T-helper 17 cell (primary cell): Measurements from ENCODE around the gene MMP24OS. TPM values are rescaled to one million over a fixed set of nuclear protein-coding genes. Genes with fewer than 3 reads are reported as not detected.
A peak's percentile ranks its signal among the peaks of the same experiment; 100 is the strongest.

ENCODE experiments used
- ATAC-seq: fragments of 150-1000 bp; cut with Tn5 transposase; 2 replicates; pipeline ENCODE4 v1.10.0; 2021; ENCODE audit warnings: mild to moderate bottlenecking, moderate library complexity
- DNase-seq, 3 donors: peaks; one replicate each; pipeline versions ENCODE4 v3.0.0 to v3.0.0-alpha.2; 2020 to 2021
- H3K9me3 ChIP-seq: one replicate; pipeline ENCODE4 v1.7.0; 2013; ENCODE audit warnings: low read length, mild to moderate bottlenecking; ENCODE audit not compliant: control insufficient read depth, poor library complexity, severe bottlenecking
- H3K27ac Mint-ChIP-seq: one replicate; pipeline ENCODE4 v1.8.0; 2022; ENCODE audit warnings: mild to moderate bottlenecking, moderate library complexity, mixed read lengths
- H3K27me3 Mint-ChIP-seq: one replicate; pipeline ENCODE4 v1.8.0; 2022; ENCODE audit warnings: mixed read lengths
- H3K36me3 Mint-ChIP-seq: one replicate; pipeline ENCODE4 v1.8.0; 2022; ENCODE audit warnings: low read depth, mixed read lengths
- H3K4me1 Mint-ChIP-seq: one replicate; pipeline ENCODE4 v1.8.0; 2022; ENCODE audit warnings: mild to moderate bottlenecking, mixed read lengths
- H3K4me3 Mint-ChIP-seq: one replicate; pipeline ENCODE4 v1.8.0; 2022; ENCODE audit warnings: mild to moderate bottlenecking, moderate library complexity, mixed read lengths
- total RNA-seq, 4 donors: library from RNA in 2 of 4; stranded (reverse) in 2 of 4; gene quantifications; one replicate each; pipeline ENCODE4 v1.2.3 and lab custom pipeline; 2022 to 2026

Gene MMP24OS
- total RNA-seq (10 to 100 TPM; 60.8 to 64.4 TPM), total RNA-seq (lab: John Stamatoyannopoulos, UW) (16.9 to 26.6 reads per million in 2 donors)

- Mint-ChIP-seq H3K4me3 (peak within 1 kb of the TSS; percentile 98), H3K36me3 (peaks cover 2% of the 10 kb centered on the region), H3K27me3 (no peaks in the 10 kb centered on the region), H3K27ac (peak within 1 kb of the TSS; percentile 98), H3K4me1 (peaks cover 17% of the 10 kb centered on the region)
- H3K9me3 ChIP-seq: no peaks in the 10 kb centered on the region
- ATAC-seq (peak; percentile 92), DNase-seq (peak; percentile 78 to 86 (median 84))
Measured at GRCh38 chr20:35277531-35278395, at the start of gene MMP24OS. MMP24OS (minus strand) TSS chr20:35278122; CDS start chr20:35277929, 193 bp downstream.

- ATAC-seq (no peak), DNase-seq (no peak)
- H3K9me3 ChIP-seq: no peaks in the 10 kb centered on the region
- Mint-ChIP-seq H3K4me3 (no peak overlapping the region), H3K4me1 (peaks cover 4% of the 10 kb centered on the region), H3K27ac (no peak overlapping the region), H3K36me3 (peaks cover 7% of the 10 kb centered on the region), H3K27me3 (no peaks in the 10 kb centered on the region)
Measured at GRCh38 chr20:35327074-35327976, 49.4 kb upstream of the MMP24OS start.

DNA sequence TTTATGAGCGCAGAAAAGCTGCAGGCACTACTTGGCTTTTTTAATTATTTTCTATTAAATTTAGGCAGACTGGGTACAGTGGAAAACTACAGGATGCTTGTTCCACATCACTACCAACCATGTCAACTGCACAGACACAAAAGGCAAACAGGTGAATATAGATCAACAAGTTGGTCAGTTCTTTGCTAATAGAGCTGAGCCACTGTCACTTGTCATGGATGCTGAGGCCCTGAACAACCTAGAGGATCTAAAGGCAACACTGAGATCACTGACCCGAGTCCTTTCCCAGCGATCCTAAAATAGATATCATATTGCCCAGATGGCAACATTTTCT is 48.8 kb upstream of the MMP24OS start:
- Mint-ChIP-seq H3K4me1 (peaks cover 4% of the 10 kb centered on the region), H3K36me3 (peaks cover 7% of the 10 kb centered on the region), H3K27me3 (no peaks in the 10 kb centered on the region), H3K4me3 (no peak overlapping the region), H3K27ac (no peak overlapping the region)
- DNase-seq (no peak), ATAC-seq (no peak)
- no peaks in the 10 kb centered on the region for H3K9me3 ChIP-seq

DNA sequence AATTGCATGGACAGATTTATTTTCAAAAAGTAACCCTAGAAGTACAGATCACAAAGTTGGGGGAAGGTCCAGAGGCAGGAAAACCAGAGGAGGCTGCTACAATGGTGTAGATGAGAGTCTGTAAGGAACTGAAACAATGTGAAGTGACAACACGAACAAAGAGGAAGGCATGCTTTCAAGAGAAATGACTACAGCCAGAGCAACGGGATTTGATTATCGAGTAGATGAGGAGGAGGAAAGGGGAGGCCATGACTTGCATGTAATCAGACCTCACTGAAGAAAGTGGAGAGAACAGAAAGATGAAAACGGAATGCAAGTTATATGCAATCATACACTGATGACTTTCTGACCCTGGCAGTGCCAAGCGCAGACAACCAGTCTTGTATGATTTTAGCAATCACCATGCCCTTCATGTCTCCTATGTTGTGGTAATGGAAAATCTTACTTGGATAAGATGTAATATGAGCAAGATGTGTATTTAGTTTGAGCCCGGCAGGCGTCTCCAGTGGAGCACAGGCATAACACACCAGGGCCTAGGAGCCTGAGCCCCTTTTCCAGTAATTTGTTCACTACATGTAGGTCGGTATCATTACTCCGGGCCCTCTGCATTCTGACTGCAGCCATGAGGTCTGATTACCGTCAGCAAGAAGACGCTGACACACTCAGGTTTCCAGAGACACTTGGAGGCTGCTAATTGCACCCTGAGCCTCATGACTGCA is 48.3 kb upstream of the MMP24OS start:
- ATAC-seq (no peak), DNase-seq (no peak)
- H3K27ac Mint-ChIP-seq: peak overlapping the region; percentile 56
- no peak overlapping the region for H3K4me3 Mint-ChIP-seq
- H3K9me3 ChIP-seq: no peaks in the 10 kb centered on the region
- H3K27me3 Mint-ChIP-seq: no peaks in the 10 kb centered on the region
- peaks cover 4% of the 10 kb centered on the region for H3K4me1 Mint-ChIP-seq
- peaks cover 7% of the 10 kb centered on the region for H3K36me3 Mint-ChIP-seq

DNA sequence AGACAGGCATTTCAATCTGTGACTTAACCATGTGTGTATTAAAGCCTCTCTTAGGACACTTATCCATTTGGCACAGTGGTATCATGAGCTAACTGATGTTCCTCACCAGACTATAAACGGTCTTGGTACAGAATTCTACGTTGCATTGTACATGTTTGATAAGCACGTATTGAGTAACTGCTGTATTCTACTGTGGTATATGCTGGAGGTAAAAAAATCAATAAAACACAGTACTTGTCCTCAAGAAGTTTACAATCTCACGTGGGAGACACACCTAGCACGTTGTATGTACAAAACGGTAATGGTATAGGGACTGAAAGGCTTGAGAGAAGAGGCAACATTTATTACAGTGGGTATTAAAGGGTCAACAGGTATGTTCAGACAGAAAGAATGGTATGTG is 47.5 kb upstream of the MMP24OS start:
- no peak for DNase-seq
- Mint-ChIP-seq H3K27ac (peak overlapping the region; percentile 56), H3K36me3 (peaks cover 7% of the 10 kb centered on the region), H3K27me3 (no peaks in the 10 kb centered on the region), H3K4me3 (no peak overlapping the region), H3K4me1 (peaks cover 6% of the 10 kb centered on the region)
- no peaks in the 10 kb centered on the region for H3K9me3 ChIP-seq
- ATAC-seq: no peak

DNA sequence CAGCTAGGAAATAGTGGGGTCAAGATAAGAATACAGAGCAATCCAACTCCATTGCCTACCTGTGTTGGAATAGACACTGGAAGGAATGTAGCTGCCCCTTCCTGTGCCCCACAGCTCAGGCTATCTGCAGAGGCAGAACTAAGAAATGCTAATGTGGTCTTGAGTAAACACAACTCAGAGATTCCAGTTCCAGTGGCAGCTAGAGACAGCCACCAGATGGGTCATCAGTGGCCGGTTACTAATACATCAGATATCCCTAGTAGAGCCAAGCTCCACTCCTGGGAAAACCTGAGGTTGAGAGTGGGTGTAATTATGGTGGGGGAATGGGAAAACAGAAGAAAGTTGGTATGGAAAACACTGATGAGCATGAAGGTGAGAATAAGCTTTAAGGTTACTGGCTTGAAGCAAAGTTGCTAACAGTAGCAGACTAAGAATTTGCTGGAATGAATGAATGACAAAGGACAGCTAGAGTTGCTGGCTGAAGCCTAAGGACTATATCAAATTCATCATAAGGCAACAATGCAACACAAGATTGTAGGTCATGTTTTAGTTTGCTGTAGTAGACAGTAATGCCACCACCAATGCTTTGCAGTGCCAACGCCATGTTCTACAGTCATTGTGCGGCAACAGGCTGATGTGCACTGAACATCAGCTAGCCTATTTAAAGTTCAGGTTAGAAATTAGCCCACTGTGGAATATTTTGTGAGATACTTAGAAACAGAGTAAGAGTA is 42.6 kb upstream of the MMP24OS start:
- ATAC-seq: no peak
- H3K4me1 Mint-ChIP-seq: peaks cover 6% of the 10 kb centered on the region
- H3K27ac Mint-ChIP-seq: no peak overlapping the region
- H3K4me3 Mint-ChIP-seq: no peak overlapping the region
- peaks cover 5% of the 10 kb centered on the region for H3K36me3 Mint-ChIP-seq
- H3K27me3 Mint-ChIP-seq: no peaks in the 10 kb centered on the region
- DNase-seq: no peak
- H3K9me3 ChIP-seq: no peaks in the 10 kb centered on the region

- Mint-ChIP-seq H3K27ac (no peak overlapping the region), H3K4me1 (peaks cover 10% of the 10 kb centered on the region), H3K27me3 (no peaks in the 10 kb centered on the region), H3K4me3 (no peak overlapping the region), H3K36me3 (peaks cover 2% of the 10 kb centered on the region)
- ATAC-seq (no peak), DNase-seq (no peak)
- H3K9me3 ChIP-seq: no peaks in the 10 kb centered on the region
Measured at GRCh38 chr20:35319871-35320197, 41.9 kb upstream of the MMP24OS start.

DNA sequence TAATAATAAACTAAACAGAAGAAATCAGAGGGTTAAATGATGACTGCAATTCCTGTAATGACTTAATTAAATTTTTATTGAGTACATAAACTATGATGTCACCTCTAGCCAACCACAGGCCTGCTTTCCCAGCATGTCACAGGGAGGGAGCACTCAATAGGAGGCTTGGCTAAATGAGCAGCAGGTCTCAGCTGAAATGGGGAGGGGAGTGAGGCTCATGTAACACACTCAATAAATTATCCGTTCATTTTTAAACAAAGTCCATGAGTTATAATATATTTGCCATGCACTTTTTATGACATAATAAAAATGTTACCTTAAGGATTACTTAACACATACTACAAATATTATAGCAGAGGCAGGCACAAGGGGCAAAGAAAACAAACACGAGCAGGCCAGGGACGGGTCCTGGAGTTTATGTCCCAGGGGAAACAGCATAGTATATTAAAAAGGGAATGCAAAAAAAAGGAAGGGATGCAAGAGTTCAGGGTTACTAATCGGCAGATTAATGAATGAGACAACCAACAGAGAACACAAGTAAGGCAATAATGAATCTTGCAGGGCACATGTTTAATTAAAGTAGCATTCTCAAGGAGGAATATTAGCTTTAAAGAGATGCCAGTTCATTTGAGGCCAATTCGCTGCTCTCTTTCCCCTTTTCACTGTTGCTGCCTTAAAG is 41.4 kb upstream of the MMP24OS start:
- no peaks in the 10 kb centered on the region for H3K27me3 Mint-ChIP-seq
- no peak overlapping the region for H3K4me3 Mint-ChIP-seq
- H3K9me3 ChIP-seq: no peaks in the 10 kb centered on the region
- peaks cover 2% of the 10 kb centered on the region for H3K36me3 Mint-ChIP-seq
- DNase-seq: no peak
- H3K27ac Mint-ChIP-seq: no peak overlapping the region
- ATAC-seq: no peak
- peaks cover 10% of the 10 kb centered on the region for H3K4me1 Mint-ChIP-seq

DNA sequence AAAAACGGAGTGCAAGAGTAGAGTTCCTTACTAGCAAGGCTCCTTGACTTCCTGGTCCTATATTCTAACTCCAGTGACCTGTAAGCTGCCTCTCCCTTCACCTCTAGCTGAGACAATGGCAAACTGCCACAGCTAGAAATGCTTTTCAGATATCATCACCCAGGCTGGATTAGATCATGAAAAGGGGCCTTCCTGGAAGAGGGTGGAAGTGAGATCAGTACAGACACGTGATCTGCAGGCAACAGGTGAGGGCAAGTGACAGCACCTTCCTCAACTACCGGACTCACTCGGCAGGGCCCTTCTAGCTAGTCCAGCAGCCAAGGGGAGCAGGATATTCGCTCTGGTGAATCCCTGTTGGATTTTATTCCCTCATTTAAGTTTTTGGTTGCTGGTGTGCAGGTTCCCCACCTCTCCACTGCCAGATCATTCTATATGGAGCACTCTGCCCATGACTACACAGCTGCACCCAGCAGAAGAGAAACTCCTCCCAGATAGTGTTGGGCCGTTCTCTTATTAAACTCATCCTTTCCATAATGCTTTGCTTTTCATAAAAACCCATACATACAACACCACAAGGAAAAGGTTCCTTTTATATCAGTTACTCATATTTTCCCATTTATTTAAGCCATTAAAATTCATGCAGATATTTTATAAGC is 40.7 kb upstream of the MMP24OS start:
- ATAC-seq (no peak), DNase-seq (no peak)
- H3K4me3 Mint-ChIP-seq: no peak overlapping the region
- H3K27ac Mint-ChIP-seq: no peak overlapping the region
- no peaks in the 10 kb centered on the region for H3K9me3 ChIP-seq
- H3K4me1 Mint-ChIP-seq: peaks cover 10% of the 10 kb centered on the region
- peaks cover 2% of the 10 kb centered on the region for H3K36me3 Mint-ChIP-seq
- H3K27me3 Mint-ChIP-seq: no peaks in the 10 kb centered on the region

DNA sequence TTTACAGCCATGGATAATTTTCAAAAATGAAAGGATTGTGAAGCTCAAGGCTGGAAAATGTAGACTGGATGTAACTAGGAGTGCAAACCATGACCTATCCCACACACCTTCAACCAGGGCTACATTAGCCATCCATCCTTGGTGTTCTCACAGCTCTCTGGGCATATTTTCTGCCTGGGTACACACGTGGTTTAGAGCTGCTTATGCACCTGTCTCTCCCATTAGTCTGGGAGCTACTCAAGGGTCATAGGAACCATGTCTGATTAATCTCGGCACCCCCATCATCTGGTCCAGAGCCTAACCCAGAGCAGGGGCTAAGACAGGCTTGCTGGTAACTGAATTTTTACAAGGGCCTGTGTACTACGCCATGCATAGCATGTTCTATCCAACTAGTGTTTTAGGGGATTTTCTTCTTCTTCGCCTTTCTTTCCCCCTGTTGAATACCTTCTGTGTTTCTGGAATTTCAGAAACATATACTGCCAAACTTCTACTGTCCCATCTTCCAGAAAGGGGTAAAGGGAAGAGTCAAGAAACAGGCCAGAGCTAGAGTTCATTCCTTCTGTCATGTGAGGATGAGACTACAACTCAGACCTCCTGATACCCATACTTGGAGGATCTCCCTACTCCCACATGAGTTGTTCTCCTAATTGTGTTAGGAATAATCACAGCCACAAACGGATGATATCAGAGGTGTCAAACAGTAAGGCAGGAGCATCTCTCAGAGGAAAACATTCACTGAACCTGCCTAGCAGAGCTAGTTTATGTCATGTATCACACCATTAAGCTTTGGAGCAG is 39.7 kb upstream of the MMP24OS start:
- peaks cover 4% of the 10 kb centered on the region for H3K36me3 Mint-ChIP-seq
- H3K4me1 Mint-ChIP-seq: peaks cover 12% of the 10 kb centered on the region
- no peak overlapping the region for H3K4me3 Mint-ChIP-seq
- H3K9me3 ChIP-seq: no peaks in the 10 kb centered on the region
- no peak for ATAC-seq
- DNase-seq: no peak
- no peak overlapping the region for H3K27ac Mint-ChIP-seq
- no peaks in the 10 kb centered on the region for H3K27me3 Mint-ChIP-seq

DNA sequence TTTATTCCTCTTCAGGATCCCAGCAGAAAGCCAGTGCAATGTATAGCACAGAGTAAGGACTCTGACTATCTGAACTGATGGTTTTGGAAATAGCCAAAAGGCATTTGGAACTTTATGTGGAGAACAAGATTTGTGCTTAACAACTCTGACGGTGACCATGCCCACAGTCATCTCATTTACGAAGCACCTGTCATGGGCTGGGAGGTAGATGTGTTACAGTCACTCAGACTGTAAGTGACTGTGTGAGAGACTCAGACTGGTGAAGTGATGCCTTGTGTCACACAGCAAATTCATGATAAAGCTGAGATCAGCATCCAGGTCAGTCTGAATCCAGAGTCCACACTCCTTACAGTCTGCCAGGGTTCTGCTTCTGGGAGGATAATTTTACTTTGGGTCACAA is 38.2 kb upstream of the MMP24OS start:
- no peak for ATAC-seq
- DNase-seq: no peak
- H3K27me3 Mint-ChIP-seq: no peaks in the 10 kb centered on the region
- no peaks in the 10 kb centered on the region for H3K9me3 ChIP-seq
- H3K4me3 Mint-ChIP-seq: no peak overlapping the region
- H3K4me1 Mint-ChIP-seq: peaks cover 17% of the 10 kb centered on the region
- H3K27ac Mint-ChIP-seq: no peak overlapping the region
- peaks cover 4% of the 10 kb centered on the region for H3K36me3 Mint-ChIP-seq
